Measurements from ENCODE around the gene BCAR1.

DNA sequence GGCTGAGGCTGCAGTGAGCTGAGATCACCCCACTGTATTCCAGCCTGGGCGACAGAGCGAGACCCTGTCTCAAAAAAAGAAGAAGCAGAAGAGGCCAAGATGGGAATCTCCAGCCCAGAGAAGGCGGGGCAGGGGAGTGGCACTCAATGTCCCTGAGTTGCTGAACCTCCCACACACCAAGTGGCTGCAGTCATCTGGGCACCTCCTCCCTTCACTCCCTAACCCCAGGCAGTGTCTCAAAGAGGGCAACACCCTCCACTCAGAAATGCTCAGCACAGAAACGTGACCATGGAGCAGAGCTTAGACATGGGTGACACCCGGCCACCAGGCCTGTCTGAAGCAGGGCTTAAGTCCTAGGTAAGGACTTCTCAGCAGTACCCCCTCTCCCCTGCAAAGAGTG is 36.3 kb upstream of the BCAR1 start:
- TF ChIP-seq, protein P1, sequence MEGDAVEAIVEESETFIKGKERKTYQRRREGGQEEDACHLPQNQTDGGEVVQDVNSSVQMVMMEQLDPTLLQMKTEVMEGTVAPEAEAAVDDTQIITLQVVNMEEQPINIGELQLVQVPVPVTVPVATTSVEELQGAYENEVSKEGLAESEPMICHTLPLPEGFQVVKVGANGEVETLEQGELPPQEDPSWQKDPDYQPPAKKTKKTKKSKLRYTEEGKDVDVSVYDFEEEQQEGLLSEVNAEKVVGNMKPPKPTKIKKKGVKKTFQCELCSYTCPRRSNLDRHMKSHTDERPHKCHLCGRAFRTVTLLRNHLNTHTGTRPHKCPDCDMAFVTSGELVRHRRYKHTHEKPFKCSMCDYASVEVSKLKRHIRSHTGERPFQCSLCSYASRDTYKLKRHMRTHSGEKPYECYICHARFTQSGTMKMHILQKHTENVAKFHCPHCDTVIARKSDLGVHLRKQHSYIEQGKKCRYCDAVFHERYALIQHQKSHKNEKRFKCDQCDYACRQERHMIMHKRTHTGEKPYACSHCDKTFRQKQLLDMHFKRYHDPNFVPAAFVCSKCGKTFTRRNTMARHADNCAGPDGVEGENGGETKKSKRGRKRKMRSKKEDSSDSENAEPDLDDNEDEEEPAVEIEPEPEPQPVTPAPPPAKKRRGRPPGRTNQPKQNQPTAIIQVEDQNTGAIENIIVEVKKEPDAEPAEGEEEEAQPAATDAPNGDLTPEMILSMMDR (IDR thresholded peaks at IDR 0.05): no peak
- TF ChIP-seq POLR2A (IDR thresholded peaks at IDR 0.05) (no peak), POLR2AphosphoS5 (IDR thresholded peaks at IDR 0.05) (no peak), EP300 (IDR thresholded peaks at IDR 0.05) (no peak)

Data from suprapubic skin (tissue), 4 donors.